Ectodermal cell (in vitro differentiated cells): ENCODE results near the gene PKMYT1. TPM values are rescaled to one million over a fixed set of nuclear protein-coding genes. Genes with fewer than 3 reads are reported as not detected.

Experiments used
- H3K27ac ChIP-seq: 2 replicates; pipeline ENCODE4 v1.7.0; 2013; ENCODE audit warnings: mild to moderate bottlenecking, low read depth, low read length; ENCODE audit not compliant: insufficient read depth, poor library complexity, severe bottlenecking
- H3K27me3 ChIP-seq: 2 replicates; pipeline ENCODE4 v1.7.0; 2013; ENCODE audit warnings: mild to moderate bottlenecking, low read length; ENCODE audit not compliant: insufficient read depth, control insufficient read depth, poor library complexity, severe bottlenecking
- H3K36me3 ChIP-seq: one replicate; pipeline ENCODE4 v1.7.0; 2013; ENCODE audit warnings: low read length; ENCODE audit not compliant: control insufficient read depth, insufficient read depth
- H3K4me1 ChIP-seq: one replicate; pipeline ENCODE4 v1.7.0; 2013; ENCODE audit warnings: low read length; ENCODE audit not compliant: control insufficient read depth, insufficient read depth
- H3K4me3 ChIP-seq: 2 replicates; pipeline ENCODE4 v1.7.0; 2013; ENCODE audit warnings: low read depth, low read length, control low read depth; ENCODE audit not compliant: insufficient read depth
- H3K9me3 ChIP-seq: 2 replicates; pipeline ENCODE4 v1.7.0; 2013; ENCODE audit warnings: mild to moderate bottlenecking, low read length, moderate library complexity; ENCODE audit not compliant: control insufficient read depth
- WGBS, 2 experiments: methylation state at CpG; one replicate each; pipeline ENCODE4 v1.1.7; 2013; ENCODE audit warnings: missing lambda C conversion rate in 2 of 2; 5-methylcytosine and 5-hydroxymethylcytosine counted together
- polyA plus RNA-seq, 4 experiments: library from polyadenylated mRNA; stranded (reverse); fragments of 50-300 nt; gene quantifications; one replicate each; pipeline ENCODE4 v1.2.3, GENCODE V29; 2013

Gene PKMYT1
- 49.2 TPM for polyA plus RNA-seq (2013, experiment 1 of 4)
- 46.8 TPM for polyA plus RNA-seq (2013, experiment 2 of 4)
- polyA plus RNA-seq (2013, experiment 3 of 4), result 36.0 TPM
- polyA plus RNA-seq (2013, experiment 4 of 4), result 36.1 TPM

DNA sequence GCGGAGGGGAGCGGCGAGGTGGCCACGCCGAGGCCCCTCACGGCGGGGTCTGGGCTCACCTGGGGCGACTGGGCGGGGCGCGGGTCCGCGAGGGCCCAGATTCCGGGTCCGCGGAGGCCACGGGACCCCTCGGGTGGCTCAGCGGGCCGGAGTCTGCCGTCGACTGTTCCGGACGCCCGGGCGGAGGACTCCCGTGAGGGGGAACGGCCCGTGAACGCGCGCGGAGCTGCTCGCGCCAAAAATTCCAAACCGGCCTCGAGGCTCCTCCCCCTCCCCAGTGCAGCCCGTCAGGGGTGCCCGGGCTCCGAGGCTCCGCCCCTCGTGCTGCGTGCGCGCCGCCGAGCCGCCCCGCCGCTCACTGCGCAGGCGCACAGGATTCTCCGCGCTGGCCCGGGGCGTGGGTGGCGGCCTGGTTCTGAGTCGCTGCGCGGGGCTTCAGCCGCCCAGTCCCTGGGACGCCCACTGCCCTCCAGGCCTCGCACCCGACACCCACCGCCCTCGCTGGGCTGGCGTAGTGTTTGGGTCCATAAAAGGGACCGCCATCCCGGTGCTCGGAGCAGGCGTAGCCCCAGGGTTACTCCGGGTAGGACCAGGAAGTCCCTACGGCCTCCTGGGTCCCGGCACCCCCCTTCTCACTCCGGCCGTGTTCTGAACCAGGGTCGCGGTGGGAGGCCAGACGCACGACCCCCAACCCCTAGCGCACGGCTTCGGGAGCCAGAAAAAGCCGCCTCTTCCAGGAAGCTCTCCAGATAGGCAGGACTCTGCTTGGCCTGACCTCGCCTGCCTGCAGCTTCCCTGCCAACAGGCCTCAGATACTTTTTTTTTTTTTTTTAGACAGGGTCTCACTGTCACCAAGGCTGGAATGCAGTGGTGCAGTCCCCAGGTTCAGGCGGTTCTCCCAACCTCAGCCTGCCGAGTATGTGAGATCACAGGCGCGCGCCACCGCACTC is at the start of gene PKMYT1:
Gene PKMYT1, minus strand, starts transcription at position 220 of the 950 bp plus-strand sequence. CDS start 789 bp downstream, outside the sequence.
- Histone ChIP-seq H3K9me3 (no peaks in the 10 kb centered on the region), H3K4me3 (peak within 1 kb of the TSS; percentile 72), H3K27me3 (no peaks in the 10 kb centered on the region), H3K4me1 (peaks cover 14% of the 10 kb centered on the region), H3K36me3 (no peaks in the 10 kb centered on the region), H3K27ac (peak within 1 kb of the TSS; percentile 77)
- 6% methylated on average over 91 of the region's 91 CpGs for WGBS, 2 experiments

DNA sequence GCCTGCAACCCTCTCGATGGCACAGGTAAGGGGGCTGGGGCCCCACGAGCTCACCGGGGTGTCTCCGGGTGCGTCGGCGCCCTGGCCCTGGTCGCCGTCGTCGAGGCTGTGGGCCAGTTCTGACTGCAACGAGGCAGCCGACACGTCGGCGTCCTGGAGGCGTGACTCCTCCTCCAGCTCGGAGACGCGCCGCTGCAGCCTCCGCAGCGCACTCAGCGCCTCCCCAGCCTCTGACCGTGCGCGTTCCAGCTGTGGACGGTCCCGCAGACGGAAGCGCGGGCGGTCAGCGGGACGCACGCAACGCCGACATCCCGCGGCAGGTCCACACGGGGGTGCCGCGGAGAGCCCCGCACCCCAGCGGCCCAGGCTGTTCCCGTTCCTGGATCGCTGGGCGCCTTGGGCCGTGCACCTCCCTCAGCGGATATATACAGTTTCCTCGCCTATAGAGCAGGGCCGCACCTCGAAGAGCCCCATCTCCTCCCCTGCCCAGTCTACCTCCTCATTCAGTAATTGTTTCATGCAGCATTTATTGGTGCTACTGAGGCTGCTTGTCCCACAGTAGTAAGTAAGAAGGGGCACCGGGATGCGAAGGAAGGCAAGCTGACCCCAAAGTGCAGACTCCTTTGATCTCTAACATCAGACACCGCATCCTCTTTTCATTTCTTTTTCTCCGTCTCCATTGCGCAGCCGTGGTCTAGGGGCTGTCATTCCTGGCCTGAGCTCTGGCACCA is 49.4 kb upstream of the PKMYT1 start:
- no peaks in the 10 kb centered on the region for H3K9me3 ChIP-seq
- peaks cover 17% of the 10 kb centered on the region for H3K36me3 ChIP-seq
- no peak overlapping the region for H3K4me3 ChIP-seq
- H3K27me3 ChIP-seq, result peaks cover 51% of the 10 kb centered on the region
- WGBS, 2 experiments, result 78 to 79% methylated on average over 59 of the region's 59 CpGs
- no peaks in the 10 kb centered on the region for H3K4me1 ChIP-seq
- no peak overlapping the region for H3K27ac ChIP-seq

DNA sequence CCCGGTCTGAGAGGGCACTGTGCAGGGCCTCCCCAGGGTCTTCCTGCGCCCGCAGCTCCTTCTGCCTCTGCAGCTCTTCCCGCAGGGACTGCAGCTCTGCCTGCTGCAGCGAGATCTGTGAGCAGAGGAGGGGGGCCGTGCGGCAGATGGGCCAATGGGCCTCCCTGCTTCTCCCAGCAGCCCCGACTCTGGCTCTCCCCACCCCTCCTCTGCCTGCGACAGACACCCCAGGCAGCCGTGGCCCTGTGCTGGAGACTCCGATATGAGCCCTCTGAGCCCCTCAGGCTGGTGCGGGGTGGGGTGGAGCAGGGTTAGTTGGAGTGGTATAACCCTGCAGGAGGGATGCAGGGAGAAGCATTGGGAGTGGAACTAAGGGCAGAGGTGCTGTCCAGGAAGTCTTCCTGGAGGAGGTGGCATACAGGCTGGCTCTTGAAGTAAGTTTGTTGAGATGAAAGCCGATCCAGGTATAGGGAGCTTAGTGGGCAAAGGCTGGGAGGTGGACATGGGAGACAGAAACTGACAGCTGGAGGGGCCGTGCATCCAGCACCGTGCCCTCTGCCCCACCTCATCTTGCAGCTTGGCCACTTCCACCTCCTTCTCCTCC is 48.6 kb upstream of the PKMYT1 start:
- Histone ChIP-seq H3K9me3 (no peaks in the 10 kb centered on the region), H3K4me1 (no peaks in the 10 kb centered on the region), H3K27ac (no peak overlapping the region), H3K27me3 (peaks cover 43% of the 10 kb centered on the region), H3K36me3 (peaks cover 17% of the 10 kb centered on the region), H3K4me3 (no peak overlapping the region)
- 64 to 68% methylated on average over 15 of the region's 15 CpGs for WGBS, 2 experiments

DNA sequence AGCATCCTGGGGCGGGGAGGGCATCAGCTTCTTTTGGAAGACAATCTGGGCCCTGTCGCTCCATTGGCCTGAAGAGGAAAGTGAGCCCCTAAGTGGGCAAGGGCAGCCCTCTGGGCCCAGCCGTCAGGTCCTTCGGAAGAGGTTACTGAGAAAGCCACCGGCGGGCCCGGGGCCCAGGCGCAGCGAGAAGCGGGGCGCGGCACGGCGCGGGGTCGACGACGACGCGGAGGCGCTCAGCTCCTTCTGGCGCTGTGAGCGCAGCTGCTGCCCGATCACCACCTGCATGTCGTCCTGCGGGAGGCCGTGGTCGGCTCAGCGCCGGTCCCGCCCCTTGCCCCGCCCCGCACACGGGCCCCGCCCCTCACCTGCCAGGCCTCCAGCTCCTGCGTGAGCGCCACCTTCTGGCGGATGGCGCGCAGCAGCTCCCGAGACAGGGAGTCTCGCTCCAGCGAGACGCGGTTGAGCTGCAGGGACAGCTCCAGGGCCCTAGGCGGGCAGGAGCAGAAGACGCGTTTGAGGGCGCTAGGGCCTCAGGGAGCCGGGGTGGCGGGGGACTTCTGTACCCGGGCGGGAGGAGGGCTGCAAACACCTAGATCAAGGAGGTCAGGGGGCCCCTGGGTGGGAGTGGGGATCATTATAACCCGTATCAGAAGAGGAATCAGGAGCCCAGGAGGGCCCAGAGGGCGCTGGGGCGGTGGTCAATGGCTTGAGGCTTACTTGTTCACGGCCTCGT is 47.9 kb upstream of the PKMYT1 start:
- H3K9me3 ChIP-seq, result no peaks in the 10 kb centered on the region
- H3K4me3 ChIP-seq, result peak overlapping the region; percentile 20
- peaks cover 4% of the 10 kb centered on the region for H3K4me1 ChIP-seq
- peaks cover 17% of the 10 kb centered on the region for H3K36me3 ChIP-seq
- H3K27ac ChIP-seq, result peak overlapping the region; percentile 26
- peaks cover 39% of the 10 kb centered on the region for H3K27me3 ChIP-seq
- 6% methylated on average over 58 of the region's 58 CpGs for WGBS, 2 experiments

DNA sequence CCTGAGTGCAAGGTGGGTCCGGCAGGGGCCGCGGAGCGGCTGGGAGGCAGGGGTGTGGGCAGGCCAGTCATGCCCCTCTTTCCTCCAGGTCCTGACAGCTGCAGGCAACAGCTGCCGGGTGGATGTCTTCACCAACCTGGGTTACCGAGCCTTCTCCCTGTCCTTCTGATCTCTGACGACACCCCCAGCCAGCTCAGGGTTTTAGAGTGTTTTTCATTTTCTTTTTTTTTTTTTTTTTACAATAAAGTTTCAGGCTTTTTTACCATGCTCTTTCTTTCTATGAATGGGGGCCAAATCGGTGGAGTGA is 47.2 kb upstream of the PKMYT1 start:
- 87 to 96% methylated on average over 8 of the region's 8 CpGs for WGBS, 2 experiments
- H3K27me3 ChIP-seq, result peaks cover 35% of the 10 kb centered on the region
- no peak overlapping the region for H3K27ac ChIP-seq
- no peak overlapping the region for H3K4me3 ChIP-seq
- peaks cover 17% of the 10 kb centered on the region for H3K36me3 ChIP-seq
- H3K4me1 ChIP-seq, result peaks cover 11% of the 10 kb centered on the region
- H3K9me3 ChIP-seq, result no peaks in the 10 kb centered on the region

DNA sequence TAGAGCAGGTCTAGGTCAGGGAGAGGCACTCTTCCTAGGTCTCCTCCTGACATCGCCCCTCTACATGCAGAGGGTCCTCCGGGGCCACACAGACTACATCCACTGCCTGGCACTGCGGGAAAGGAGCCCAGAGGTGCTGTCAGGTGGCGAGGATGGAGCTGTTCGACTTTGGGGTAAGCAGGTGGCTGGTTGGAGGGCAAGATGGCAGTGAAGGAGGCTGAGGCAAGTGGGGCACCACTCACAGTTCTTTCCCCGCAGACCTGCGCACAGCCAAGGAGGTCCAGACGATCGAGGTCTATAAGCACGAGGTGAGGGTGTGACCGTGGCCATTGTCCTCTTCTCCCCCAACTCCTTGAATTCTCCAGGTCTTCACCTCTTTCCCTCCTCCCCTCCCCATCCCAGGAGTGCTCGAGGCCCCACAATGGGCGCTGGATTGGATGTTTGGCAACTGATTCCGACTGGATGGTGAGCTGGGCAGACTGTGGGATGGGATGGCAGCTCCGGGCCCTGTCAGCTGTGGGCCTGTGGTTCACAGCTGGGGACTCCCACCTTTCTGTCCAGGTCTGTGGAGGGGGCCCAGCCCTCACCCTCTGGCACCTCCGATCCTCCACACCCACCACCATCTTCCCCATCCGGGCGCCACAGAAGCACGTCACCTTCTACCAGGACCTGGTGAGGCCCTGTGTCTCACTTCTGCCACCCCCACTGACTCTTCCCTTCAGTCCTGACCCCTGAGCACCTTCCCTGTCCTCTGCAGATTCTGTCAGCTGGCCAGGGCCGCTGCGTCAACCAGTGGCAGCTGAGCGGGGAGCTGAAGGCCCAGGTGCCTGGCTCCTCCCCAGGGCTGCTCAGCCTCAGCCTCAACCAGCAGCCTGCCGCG is 46.6 kb upstream of the PKMYT1 start:
- H3K36me3 ChIP-seq, result peaks cover 17% of the 10 kb centered on the region
- no peak overlapping the region for H3K27ac ChIP-seq
- no peaks in the 10 kb centered on the region for H3K9me3 ChIP-seq
- H3K4me3 ChIP-seq, result no peak overlapping the region
- WGBS, 2 experiments, result 95 to 97% methylated on average over 24 of the region's 24 CpGs
- H3K4me1 ChIP-seq, result peaks cover 17% of the 10 kb centered on the region
- peaks cover 29% of the 10 kb centered on the region for H3K27me3 ChIP-seq

DNA sequence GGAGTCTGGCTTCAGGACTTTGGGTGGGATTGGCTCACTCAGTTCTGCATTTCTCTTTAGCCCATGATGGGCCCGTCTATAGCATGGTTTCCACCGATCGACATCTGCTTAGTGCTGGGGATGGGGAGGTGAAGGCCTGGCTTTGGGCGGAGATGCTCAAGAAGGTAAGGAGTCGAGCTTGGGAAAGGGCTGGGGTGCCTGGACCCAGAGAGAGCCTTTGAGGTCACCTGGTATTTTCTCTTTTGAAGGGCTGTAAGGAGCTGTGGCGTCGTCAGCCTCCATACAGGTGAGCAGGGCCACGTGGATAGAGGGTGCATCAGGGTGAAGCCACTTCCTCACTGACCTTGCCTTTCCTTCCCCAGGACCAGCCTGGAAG is 45.7 kb upstream of the PKMYT1 start:
- no peak overlapping the region for H3K4me3 ChIP-seq
- peaks cover 27% of the 10 kb centered on the region for H3K27me3 ChIP-seq
- no peak overlapping the region for H3K27ac ChIP-seq
- peaks cover 23% of the 10 kb centered on the region for H3K4me1 ChIP-seq
- peaks cover 17% of the 10 kb centered on the region for H3K36me3 ChIP-seq
- H3K9me3 ChIP-seq, result no peaks in the 10 kb centered on the region
- WGBS, 2 experiments, result 95 to 96% methylated on average over 8 of the region's 8 CpGs

DNA sequence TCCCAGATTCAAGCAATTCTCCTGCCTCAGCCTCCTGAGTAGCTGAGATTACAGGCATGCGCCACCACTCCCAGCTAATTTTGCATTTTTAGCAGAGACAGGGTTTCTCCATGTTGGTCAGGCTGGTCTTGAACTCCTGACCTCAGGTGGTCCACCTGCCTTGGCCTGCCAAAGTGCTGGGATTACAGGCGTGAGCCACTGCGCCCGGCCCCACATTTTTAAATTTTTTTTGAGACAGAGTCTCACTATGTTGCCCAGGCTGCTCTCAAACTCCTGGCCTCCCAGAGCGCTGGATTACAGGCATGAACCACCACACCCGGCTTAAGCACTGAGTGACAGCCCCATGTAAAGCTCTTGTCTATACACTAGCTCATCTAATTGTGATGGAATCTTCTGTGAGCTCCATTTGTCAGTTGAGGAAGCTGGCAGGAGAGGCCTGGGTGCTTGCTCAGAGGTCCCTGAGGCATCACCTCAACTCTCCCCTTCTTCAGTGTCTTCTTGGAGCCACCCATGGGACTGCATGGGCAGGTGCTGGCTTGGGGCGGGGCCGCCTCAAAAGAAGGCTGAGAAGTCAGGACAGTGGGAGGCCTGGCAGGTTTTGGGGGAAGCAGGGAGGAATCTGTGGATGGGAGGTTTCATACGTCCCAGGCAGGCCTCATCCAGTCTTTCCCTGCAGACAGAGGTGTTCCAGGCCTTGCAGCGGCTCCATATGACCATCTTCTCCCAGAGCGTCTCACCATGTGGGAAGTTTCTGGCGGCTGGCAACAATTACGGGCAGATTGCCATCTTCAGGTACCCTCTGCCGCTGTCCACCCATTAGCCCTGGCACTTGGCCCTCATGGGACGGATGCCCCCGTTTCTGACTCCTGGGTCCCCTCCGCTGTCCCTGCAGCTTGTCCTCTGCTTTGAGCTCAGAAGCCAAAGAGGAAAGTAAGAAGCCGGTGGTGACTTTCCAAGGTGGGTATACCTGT is 45.1 kb upstream of the PKMYT1 start:
- no peak overlapping the region for H3K27ac ChIP-seq
- whole genome bisulfite sequencing, 2 experiments, result 96% methylated on average over 18 of the region's 18 CpGs
- peaks cover 23% of the 10 kb centered on the region for H3K4me1 ChIP-seq
- no peak overlapping the region for H3K4me3 ChIP-seq
- H3K27me3 ChIP-seq, result peaks cover 21% of the 10 kb centered on the region
- peaks cover 17% of the 10 kb centered on the region for H3K36me3 ChIP-seq
- no peaks in the 10 kb centered on the region for H3K9me3 ChIP-seq
